Prostate gland (tissue), 2 donors: Measurements from ENCODE around the gene PDXP.

ENCODE experiments used
- POLR2A ChIP-seq: fragments of 450-650 bp; IDR thresholded peaks from one replicate; pipeline ENCODE4 v1.6.1; 2016; ENCODE audit warnings: antibody characterized with exemption, mild to moderate bottlenecking
- TF ChIP-seq, protein P1 (sequence below), 4 experiments: fragments of 200-600 bp in 2 of 4; fragments of 450-650 bp in 2 of 4; sonication (generic) in 2 of 4; IDR thresholded peaks; 1 replicate in 3 of 4; 2 replicates in 1 of 4; pipeline ENCODE4 v1.5.1; 2016 to 2019; ENCODE audit warnings: antibody characterized with exemption in 4 of 4, mild to moderate bottlenecking in 2 of 4, moderate library complexity in 2 of 4

DNA sequence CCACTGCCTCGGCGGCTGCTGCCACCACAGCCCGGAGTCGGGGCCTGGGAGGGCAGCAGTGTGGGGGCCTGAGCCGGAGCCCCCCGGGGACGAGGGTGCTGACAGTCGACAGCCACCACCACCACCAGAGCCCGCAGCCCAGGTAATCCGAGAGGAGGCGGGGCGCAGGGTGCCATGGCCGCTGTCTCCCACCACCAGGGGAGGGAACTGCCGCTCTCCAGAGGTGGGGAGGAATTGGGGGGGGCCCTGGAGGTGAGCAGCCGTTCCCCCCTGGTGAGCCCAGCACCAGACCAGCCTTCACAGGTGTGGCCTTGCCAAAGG, 50.9 kb downstream of the PDXP start:
- no peak for TF ChIP-seq POLR2A
- TF ChIP-seq, protein P1, sequence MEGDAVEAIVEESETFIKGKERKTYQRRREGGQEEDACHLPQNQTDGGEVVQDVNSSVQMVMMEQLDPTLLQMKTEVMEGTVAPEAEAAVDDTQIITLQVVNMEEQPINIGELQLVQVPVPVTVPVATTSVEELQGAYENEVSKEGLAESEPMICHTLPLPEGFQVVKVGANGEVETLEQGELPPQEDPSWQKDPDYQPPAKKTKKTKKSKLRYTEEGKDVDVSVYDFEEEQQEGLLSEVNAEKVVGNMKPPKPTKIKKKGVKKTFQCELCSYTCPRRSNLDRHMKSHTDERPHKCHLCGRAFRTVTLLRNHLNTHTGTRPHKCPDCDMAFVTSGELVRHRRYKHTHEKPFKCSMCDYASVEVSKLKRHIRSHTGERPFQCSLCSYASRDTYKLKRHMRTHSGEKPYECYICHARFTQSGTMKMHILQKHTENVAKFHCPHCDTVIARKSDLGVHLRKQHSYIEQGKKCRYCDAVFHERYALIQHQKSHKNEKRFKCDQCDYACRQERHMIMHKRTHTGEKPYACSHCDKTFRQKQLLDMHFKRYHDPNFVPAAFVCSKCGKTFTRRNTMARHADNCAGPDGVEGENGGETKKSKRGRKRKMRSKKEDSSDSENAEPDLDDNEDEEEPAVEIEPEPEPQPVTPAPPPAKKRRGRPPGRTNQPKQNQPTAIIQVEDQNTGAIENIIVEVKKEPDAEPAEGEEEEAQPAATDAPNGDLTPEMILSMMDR (IDR thresholded peaks at IDR 0.05) = no peak
